Measurements from ENCODE around the gene MIDN.
"Not testable (repeated sequence)": the region's sequence is repeated elsewhere in the genome, so short reads cannot be mapped to it uniquely, and the experiment has no call there.

MIDN gene

GRCh38 chr19:1248139-1248785 is at the start of gene MIDN:
Gene MIDN (plus strand): TSS chr19:1248583. CDS start chr19:1250297, 1,714 bp downstream.
- DNase-seq, result peak; percentile 67

GRCh38 chr19:1199531-1199930 is 48.9 kb upstream of the MIDN start:
- DNase-seq, result no peak

GRCh38 chr19:1200614-1201013 is 47.8 kb upstream of the MIDN start:
- DNase-seq, result not testable (repeated sequence)

DNA sequence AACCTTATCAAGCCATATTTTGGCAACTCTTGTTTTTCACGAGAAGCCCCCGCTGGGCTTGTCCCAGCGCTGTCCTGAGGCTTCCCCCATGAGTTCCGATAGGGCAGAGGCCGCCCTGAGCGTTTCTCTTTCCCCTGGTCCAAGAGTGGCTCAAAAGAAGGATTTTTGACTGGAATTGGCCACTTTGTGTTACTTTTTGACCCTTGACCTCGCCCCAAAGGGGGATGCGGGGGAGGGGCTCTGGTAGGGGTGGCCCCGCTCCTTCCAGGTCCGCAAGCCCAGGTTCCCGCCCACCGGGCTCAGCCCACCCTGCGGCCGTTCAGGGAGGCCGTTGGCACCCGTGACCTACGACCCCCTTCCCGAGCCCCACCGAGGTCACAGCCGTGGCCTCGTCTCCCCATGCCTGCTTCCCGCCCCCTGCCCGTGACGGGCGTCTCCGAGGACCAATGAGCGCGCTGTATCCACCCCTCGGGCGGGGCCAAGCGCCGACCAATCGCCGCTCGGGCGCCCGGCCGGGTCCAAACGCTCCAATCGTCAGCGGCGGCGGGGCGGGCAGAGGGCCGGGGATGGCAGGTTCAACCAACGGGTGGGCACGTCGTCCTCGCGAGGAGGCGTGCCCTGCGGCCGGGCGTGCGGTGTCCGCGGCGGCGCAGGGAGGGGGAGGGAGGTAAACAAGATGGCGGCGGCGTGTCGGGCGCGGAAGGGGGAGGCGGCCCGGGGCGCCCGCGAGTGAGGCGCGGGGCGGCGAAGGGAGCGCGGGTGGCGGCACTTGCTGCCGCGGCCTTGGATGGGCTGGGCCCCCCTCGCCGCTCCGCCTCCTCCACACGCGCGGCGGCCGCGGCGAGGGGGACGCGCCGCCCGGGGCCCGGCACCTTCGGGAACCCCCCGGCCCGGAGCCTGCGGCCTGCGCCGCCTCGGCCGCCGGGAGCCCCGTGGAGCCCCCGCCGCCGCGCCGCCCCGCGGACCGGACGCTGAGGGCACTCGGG is 43.0 kb upstream of the MIDN start, which contains the start of gene STK11:
Gene STK11 (plus strand): TSS at position 665 of the 986 bp plus-strand sequence. CDS start 1,136 bp downstream, outside the sequence.
- peak; percentile 99 for DNase-seq

GRCh38 chr19:1206150-1206863 is 42.1 kb upstream of the MIDN start:
- no peak for DNase-seq

DNA sequence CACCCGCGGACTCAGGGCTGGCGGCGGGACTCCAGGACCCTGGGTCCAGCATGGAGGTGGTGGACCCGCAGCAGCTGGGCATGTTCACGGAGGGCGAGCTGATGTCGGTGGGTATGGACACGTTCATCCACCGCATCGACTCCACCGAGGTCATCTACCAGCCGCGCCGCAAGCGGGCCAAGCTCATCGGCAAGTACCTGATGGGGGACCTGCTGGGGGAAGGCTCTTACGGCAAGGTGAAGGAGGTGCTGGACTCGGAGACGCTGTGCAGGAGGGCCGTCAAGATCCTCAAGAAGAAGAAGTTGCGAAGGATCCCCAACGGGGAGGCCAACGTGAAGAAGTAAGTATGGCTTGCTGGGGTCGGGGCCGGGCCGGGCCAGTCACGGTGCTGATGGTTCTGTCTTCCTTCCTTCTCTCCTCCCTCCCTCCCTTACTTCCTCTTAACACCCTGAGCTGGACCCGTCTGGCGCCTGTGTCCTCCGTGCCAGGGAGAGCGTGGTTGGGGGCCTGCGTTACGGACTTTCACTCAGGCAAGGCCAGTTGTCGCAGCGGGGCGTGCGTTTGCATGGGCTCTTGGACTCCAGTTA is 41.4 kb upstream of the MIDN start:
- peak; percentile 23 for DNase-seq

DNA sequence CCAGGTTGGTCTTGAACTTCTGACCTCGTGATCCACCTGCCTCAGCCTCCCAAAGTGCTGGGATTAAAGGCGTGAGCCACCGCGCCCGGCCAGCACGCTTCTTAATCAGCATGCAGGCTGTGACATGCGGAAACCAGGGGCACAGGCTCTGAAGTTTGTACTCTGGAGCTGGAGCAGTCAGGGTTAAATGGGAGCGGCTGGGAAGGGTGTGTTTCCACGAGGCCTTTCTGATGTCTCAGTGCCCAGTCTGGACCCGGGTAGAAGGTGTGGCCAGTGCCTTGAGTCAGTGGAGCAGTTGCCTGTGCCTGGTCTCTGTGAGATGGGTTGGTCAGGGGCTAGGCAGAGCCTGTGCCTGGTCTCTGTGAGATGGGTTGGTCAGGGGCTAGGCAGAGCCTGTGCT is 39.6 kb upstream of the MIDN start:
- DNase-seq, result not testable (repeated sequence)

- DNase-seq, result no peak
These were observed 38.2 kb upstream of the MIDN start for GRCh38 chr19:1210227-1210538.

- no peak for DNase-seq
These were observed 36.7 kb upstream of the MIDN start for GRCh38 chr19:1211494-1212234.

- DNase-seq, result no peak
These were observed 34.7 kb upstream of the MIDN start for GRCh38 chr19:1213391-1214286.

DNA sequence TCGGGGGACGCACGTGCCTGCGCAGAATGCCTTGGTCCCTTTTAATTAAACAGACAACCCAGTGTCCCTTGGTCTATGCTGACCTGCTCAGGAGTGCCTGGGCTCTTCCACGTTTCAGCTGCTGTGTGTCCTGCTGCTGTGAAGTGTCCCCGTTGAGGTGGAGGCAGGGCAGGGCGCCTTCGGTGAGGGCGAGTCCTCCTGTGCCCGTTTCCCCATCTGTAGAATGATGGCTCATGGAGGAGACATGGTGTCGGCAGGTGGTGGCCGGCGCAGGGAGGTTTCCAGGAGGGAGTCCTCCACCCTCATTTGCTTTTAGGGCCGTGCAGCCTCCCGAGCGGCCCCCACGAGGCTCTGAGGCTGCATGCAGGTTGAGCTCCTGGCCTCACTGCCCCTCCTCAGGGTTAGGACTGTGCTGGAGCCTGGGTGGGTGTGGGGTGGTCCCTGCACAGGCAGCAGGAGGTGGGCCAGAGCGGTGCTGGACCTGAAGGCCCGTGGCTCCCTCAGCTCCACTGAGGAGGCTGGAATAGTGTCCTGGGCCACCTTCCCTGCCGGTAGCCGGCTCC is 34.0 kb upstream of the MIDN start:
- no peak for DNase-seq

DNA sequence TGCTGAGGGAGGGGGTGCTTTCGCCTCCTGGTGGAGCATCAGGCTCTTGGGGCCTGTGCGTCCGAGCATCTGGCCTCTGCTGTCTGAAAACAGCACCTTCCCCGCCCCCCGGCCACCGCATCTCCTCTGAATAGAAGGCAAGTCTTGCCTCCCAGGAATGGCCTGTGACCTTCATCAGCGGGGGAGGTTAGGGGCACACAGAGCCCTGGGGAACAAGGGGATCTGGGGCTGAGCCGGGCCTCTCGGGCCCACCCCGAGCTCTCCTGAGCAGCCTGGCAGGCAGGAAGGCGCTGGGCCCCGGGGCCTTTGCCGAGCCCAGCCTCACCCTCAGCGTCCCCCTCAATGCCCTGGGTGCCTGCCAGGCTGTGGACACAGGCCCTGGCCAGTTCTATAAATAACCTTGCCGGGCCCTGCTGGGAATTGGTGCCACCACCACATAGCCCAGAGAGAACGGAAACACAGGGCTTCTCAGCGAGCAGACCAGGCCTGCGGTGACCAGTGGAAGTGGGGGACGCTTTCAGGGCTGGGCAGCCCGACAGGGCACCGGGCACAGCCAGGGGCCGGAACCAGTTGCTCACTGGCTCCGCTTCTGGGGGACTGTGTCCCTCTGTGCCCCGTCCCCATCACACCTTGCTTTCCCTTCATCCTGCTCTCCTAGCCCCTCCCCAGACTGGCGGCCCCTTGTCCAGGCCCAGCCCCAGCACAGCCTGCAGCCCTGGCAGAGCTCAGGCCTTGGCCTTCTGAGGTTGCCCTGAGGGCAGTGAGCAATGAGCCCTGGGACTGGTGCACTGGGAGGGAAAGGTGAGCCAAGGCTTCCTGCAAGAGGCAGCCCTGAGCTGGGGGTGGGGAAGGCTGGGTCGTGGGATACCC is 33.3 kb upstream of the MIDN start:
- no peak for DNase-seq

DNA sequence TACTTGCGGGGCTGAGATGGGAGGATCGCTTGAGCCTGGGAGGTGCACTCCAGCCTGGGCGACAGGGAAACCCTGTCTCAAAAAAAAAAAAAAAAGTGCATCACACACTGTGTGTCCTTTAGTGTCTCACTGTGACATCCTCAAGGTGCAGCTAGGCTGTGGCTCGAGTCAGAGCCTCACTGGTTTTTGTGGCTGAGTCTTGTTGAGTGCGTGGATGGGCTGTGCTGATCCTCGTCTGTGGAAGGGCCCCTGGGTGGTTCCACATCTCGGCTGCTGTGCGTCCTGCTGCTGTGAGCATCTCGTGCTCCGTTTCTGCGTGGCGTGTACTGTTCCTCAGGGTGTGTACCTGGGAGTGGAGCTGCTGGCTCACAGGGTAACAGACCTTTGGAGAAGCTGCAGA is 31.6 kb upstream of the MIDN start:
- DNase-seq, result no peak

GRCh38 chr19:1217366-1217765 is 31.0 kb upstream of the MIDN start:
- no peak for DNase-seq

- DNase-seq, result no peak
These were observed 29.4 kb upstream of the MIDN start for GRCh38 chr19:1218751-1219567.

DNA sequence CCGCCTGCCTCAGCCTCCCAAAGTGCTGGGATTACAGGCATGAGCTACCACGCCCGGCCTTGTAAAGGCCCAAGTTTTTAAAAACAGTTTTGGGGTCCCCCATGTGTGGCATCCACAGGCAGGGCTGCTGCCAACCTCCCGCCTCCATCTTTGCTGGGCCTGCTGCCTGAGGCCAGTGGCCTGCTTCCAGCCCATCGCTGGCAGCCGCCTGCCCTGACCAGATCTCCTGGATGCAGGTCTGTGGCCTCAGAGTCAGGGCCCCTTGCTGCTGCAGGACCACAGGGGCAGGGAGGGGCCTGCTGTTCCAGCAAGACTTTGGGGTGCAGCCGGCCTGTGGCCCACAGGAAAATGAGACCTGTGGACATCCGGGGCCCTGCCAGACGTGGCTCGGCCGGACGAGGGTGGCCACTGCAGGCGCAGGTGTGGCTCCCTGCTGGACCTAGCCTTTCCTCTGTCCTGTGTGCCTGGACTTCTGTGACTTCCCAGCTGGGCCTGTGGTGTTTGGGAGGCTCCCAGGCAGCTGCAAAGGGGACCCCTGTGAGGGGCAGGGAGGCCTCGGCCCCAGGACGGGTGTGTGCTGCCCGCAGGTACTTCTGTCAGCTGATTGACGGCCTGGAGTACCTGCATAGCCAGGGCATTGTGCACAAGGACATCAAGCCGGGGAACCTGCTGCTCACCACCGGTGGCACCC is 28.5 kb upstream of the MIDN start:
- DNase-seq, result no peak

GRCh38 chr19:1220477-1220930 is 27.9 kb upstream of the MIDN start:
- no peak for DNase-seq
